Stimulated activated CD8-positive, alpha-beta memory T cell treated with anti-CD3 and anti-CD28 coated beads, Interleukin-2, amount 100 ng/mL, for 48 hours (primary cell): ENCODE data around the gene PIWIL1.

Source experiments
- DNase-seq, 2 donors: peaks; one replicate each; pipeline ENCODE4 v3.0.0-alpha.2; 2020; ENCODE audit warnings: low read depth in 2 of 2

The PIWIL1 gene

DNA sequence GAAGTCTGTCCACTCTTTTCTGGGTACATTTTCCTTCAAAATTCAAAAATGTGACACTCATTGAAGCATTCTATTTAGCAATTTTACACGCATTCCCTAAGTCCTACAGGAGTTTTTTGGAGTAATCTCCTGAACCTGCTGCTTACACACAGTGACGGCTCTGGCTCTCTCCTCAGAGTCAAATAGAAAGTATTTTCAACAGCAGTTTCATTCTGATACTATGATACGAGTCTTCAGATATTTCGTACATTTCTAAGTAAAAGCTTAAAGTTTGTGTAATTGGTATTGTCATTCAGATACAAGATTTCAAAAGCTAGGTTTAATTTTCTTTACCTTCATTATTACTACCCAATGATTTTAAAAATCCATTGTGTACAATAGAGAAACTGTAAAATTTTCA lies 36.4 kb downstream of the PIWIL1 start:
- DNase-seq = no peak

GRCh38 chr12:130375296-130376287 lies 37.9 kb downstream of the PIWIL1 start:
- DNase-seq = no peak

DNA sequence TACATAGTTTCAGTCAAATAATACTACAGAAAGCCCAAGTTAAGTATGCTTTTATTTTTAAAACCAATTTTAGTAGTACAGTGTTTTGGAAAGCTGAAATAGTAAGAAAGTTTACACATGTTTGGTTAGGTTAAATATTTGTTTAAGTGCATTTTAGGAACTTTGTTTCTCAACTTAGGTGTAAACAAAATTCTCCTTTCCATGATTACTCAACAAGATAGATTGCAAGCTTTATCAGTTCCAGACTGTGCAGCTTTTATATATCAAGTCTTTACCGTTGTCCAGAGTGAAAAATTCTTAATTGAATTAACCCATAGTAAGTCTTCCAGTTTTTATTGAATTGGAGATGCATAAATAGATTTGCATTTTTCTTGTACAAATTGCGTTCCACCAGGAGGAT lies 45.1 kb downstream of the PIWIL1 start:
- DNase-seq = no peak

GRCh38 chr12:130384234-130384633 lies 46.5 kb downstream of the PIWIL1 start:
- no peak for DNase-seq

GRCh38 chr12:130385193-130385592 lies 47.5 kb downstream of the PIWIL1 start:
- DNase-seq = no peak

DNA sequence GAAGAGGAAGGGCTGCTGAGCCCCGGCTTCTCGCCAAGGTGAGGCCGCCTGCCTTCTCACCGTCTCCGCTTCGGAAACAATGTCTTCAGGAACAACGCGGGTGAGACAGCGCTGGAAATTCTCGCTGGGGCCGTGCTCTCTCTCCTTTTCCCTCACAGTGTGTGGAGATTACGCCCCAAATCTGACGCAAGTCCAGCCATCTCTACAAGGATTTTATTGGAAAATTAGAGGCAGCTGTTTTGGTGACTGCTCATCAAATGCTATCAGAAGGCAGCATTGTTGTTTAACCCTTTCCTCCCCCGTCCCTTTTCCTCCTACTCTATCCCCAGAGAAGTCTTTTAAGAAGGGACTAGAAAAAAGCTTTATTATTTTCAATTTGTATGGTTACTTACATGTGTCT lies 53.5 kb downstream of the PIWIL1 start:
- DNase-seq = no peak

- no peak for DNase-seq
Measured at GRCh38 chr12:130394906-130395305, 57.2 kb downstream of the PIWIL1 start.

GRCh38 chr12:130396667-130397066 lies 59.0 kb downstream of the PIWIL1 start:
- DNase-seq = no peak

DNA sequence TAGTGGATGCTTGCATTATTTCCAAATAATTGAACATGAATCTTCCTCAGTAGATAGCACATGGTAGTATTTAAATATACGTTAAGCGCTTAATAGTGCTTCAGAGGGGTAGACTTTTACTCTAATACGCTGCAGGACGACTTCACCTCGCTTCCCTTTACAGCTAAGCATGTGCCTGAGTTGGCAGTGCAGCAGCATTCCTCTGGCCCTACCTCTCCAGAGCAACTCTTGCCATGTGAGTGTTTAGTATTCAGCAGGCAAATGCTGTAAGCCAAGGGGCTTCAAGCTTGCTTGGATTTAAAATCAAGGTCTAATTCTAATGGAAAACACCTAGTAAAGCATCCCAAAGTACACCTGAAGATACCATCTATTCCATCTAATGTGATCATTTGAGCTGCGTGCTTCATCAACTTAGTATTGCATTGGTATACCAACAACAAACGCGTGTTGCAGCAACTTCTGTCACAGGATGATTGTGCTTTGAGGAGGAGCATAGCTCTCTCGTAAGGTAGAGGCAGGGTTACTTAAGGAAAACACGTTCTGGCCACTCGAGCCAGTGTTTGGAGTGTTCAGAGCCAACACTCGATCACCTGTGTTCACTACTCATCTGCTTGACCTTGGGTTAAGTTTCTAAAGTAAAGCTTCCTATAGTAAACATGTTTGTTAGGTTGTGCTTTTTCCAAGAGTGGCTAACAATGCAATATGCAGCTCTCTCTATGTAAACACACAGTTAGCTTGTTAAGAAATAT lies 60.6 kb downstream of the PIWIL1 start:
- no peak for DNase-seq

DNA sequence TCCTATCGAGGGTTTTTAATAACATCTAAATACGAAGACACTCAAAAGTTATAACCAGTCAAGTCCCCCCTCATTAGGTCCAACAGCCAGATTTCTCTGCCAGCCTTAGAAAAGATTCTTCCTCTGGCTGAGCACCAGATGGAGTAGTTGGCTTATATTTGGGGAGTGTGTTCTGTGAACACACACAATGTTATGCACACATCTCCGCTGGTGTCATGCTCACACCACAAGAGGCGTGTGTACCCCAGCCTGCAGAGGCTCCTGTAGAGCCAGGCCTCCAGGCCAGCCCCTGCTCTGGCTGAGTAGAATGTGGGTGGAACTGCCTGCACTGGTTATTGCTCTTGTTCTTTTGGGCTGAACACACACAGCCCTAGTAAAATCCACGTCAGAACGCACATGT lies 64.0 kb downstream of the PIWIL1 start:
- no peak for DNase-seq

GRCh38 chr12:130405332-130405731 lies 67.6 kb downstream of the PIWIL1 start:
- DNase-seq = no peak

GRCh38 chr12:130412384-130412783 lies 74.7 kb downstream of the PIWIL1 start:
- no peak for DNase-seq

DNA sequence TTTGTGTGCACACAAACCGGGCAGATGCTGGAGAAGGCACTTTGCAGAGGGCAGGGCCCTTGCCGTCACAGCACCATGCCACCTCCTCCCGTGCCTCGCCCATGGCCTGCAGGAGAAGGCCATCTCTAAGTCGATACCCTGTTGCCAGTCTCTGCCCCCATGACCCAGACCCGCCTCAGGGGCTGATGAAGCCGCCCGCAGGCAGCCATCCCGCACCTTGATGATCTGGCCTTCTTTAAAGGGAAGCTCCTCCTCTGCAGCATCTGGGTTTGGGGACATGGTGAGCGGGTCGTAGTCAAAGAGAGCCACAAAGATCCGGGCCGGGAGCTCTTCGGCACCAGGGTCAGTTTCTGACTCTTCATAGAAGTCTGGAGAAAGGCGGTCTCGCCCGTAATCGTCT lies 76.2 kb downstream of the PIWIL1 start:
- no peak for DNase-seq

GRCh38 chr12:130414381-130414780 lies 76.7 kb downstream of the PIWIL1 start:
- DNase-seq = no peak

GRCh38 chr12:130418251-130418650 lies 80.6 kb downstream of the PIWIL1 start:
- no peak for DNase-seq

DNA sequence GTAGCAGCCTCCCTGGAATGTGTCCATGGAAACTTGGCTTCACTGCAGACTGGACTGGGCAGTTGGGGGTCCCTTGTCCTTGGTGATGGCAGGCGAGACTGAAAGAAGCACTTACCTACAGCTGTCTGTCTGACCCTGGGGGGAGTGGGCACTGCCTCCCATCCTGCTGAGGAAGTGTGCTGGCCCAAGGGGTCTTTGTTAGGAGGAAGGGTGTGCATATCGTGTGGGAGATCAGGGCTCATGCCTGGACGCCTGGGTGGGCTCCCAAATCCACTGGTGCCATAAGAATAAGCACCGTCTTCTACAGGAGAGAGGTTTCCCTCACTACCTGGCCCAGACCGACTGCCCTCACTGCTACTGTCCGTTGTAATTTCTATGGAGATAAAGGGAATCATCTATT lies 81.4 kb downstream of the PIWIL1 start:
- DNase-seq = no peak

GRCh38 chr12:130420071-130420470 lies 82.4 kb downstream of the PIWIL1 start:
- no peak for DNase-seq

GRCh38 chr12:130421896-130422295 lies 84.2 kb downstream of the PIWIL1 start:
- DNase-seq = no peak
